Fibroblast of gingiva (primary cell): ENCODE data around the gene RWDD3.

Experiments used
- DNase-seq: peaks from one replicate; pipeline ENCODE4 v3.0.0-alpha.2; 2011; ENCODE audit warnings: low read depth

Gene RWDD3

GRCh38 chr1:95233737-95234500 lies at the start of gene RWDD3:
TSS of gene RWDD3 (plus strand) at chr1:95234210. CDS start at chr1:95234231, 21 bp downstream.
- DNase-seq, result peak; percentile 90

GRCh38 chr1:95186149-95186548 lies 47.9 kb upstream of the RWDD3 start:
- no peak for DNase-seq

- DNase-seq, result no peak
These were observed 40.4 kb upstream of the RWDD3 start for GRCh38 chr1:95193591-95193990.

- no peak for DNase-seq
These were observed 39.0 kb upstream of the RWDD3 start for GRCh38 chr1:95195046-95195445.

- no peak for DNase-seq
These were observed 38.0 kb upstream of the RWDD3 start for GRCh38 chr1:95196017-95196416.

- DNase-seq, result peak; percentile 13
These were observed 36.3 kb upstream of the RWDD3 start for GRCh38 chr1:95197616-95198252.

GRCh38 chr1:95201905-95202304 lies 32.1 kb upstream of the RWDD3 start:
- DNase-seq, result no peak

- DNase-seq, result no peak
These were observed 30.0 kb upstream of the RWDD3 start for GRCh38 chr1:95203908-95204437.

GRCh38 chr1:95206514-95206913 lies 27.5 kb upstream of the RWDD3 start:
- DNase-seq, result no peak

- DNase-seq, result no peak
These were observed 26.6 kb upstream of the RWDD3 start for GRCh38 chr1:95207223-95207935.

- no peak for DNase-seq
These were observed 25.1 kb upstream of the RWDD3 start for GRCh38 chr1:95208876-95209275.

GRCh38 chr1:95209291-95209690 lies 24.7 kb upstream of the RWDD3 start:
- no peak for DNase-seq

GRCh38 chr1:95216292-95216990 lies 17.6 kb upstream of the RWDD3 start:
- no peak for DNase-seq

GRCh38 chr1:95217371-95217770 lies 16.6 kb upstream of the RWDD3 start:
- no peak for DNase-seq

GRCh38 chr1:95219407-95219806 lies 14.6 kb upstream of the RWDD3 start:
- DNase-seq, result no peak

- DNase-seq, result no peak
These were observed 12.7 kb upstream of the RWDD3 start for GRCh38 chr1:95221306-95221705.

- DNase-seq, result no peak
These were observed 11.4 kb upstream of the RWDD3 start for GRCh38 chr1:95222629-95223028.

- DNase-seq, result peak; percentile 38
These were observed 10.9 kb upstream of the RWDD3 start for GRCh38 chr1:95223110-95223509.

- DNase-seq, result no peak
These were observed 7.0 kb upstream of the RWDD3 start for GRCh38 chr1:95226781-95227660.

- DNase-seq, result no peak
These were observed 5.0 kb upstream of the RWDD3 start for GRCh38 chr1:95229037-95229436.

- no peak for DNase-seq
These were observed 4.3 kb upstream of the RWDD3 start for GRCh38 chr1:95229706-95230105.
